Fibroblast of lung (primary cell): ENCODE measurements around the gene ADGRV1. TPM values are rescaled to one million over a fixed set of nuclear protein-coding genes. Genes with fewer than 3 reads are reported as not detected.

Experiments used
- DNase-seq, 2 donors: peaks; one replicate each; pipeline versions ENCODE4 v3.0.0 to v3.0.0-alpha.2; 2010; ENCODE audit warnings: low read depth in 2 of 2
- H2AFZ ChIP-seq: 2 replicates; pipeline ENCODE4 v1.5.1; 2012; ENCODE audit warnings: low read length, control low read depth, inconsistent platforms
- H3K27ac ChIP-seq: 2 replicates; pipeline ENCODE4 v1.5.1; 2011; ENCODE audit warnings: low read length, control low read depth; ENCODE audit not compliant: insufficient read depth
- H3K27me3 ChIP-seq: 2 replicates; pipeline ENCODE4 v1.5.1; 2011; ENCODE audit warnings: mild to moderate bottlenecking, low read length; ENCODE audit not compliant: control insufficient read depth, insufficient read depth
- H3K36me3 ChIP-seq: 2 replicates; pipeline ENCODE4 v1.5.1; 2011; ENCODE audit warnings: low read length; ENCODE audit not compliant: control insufficient read depth, insufficient read depth
- H3K4me1 ChIP-seq: 2 replicates; pipeline ENCODE4 v1.5.1; 2011; ENCODE audit warnings: low read length; ENCODE audit not compliant: control insufficient read depth, insufficient read depth; ENCODE audit errors: extremely low read depth
- H3K4me2 ChIP-seq: 2 replicates; pipeline ENCODE4 v1.5.1; 2011; ENCODE audit warnings: low read length, control low read depth; ENCODE audit not compliant: insufficient read depth; ENCODE audit errors: extremely low read depth
- H3K4me3 ChIP-seq, 4 experiments: fragments of 200-600 bp in 1 of 4; sonication (generic) in 1 of 4; replicated peaks in 1 of 4; 2 replicates each; pipeline ENCODE4 v1.5.1; 2011 to 2016; ENCODE audit warnings: low read length in 4 of 4, low read depth in 3 of 4, mild to moderate bottlenecking in 3 of 4, control low read depth in 2 of 4, inconsistent platforms in 1 of 4, mixed read lengths in 1 of 4; ENCODE audit not compliant: insufficient read depth in 1 of 4; ENCODE audit errors: control extremely low read depth in 1 of 4
- H3K79me2 ChIP-seq: 2 replicates; pipeline ENCODE4 v1.5.1; 2012; ENCODE audit warnings: mild to moderate bottlenecking, low read length, inconsistent platforms; ENCODE audit not compliant: control insufficient read depth, insufficient read depth
- H3K9ac ChIP-seq: 2 replicates; pipeline ENCODE4 v1.5.1; 2011; ENCODE audit warnings: mild to moderate bottlenecking, low read length, control low read depth; ENCODE audit not compliant: insufficient read depth
- H3K9me3 ChIP-seq: 2 replicates; pipeline ENCODE4 v1.5.1; 2012; ENCODE audit warnings: low read depth, low read length; ENCODE audit not compliant: control insufficient read depth, insufficient read depth
- H4K20me1 ChIP-seq: 2 replicates; pipeline ENCODE4 v1.5.1; 2011; ENCODE audit warnings: low read length; ENCODE audit not compliant: control insufficient read depth, insufficient read depth; ENCODE audit errors: extremely low read depth
- CTCF ChIP-seq, 2 donors: IDR thresholded peaks in 1 of 2; conservative IDR thresholded peaks in 1 of 2; 1 replicate in 1 of 2; 2 replicates in 1 of 2; pipeline ENCODE4 v1.5.1; 2011 to 2012; ENCODE audit warnings: low read length in 2 of 2, control low read depth in 1 of 2, inconsistent platforms in 1 of 2, low read depth in 1 of 2, mild to moderate bottlenecking in 1 of 2
- EZH2 ChIP-seq: IDR thresholded peaks from 2 replicates; pipeline ENCODE4 v1.5.1; 2012; ENCODE audit warnings: low read length, control low read depth, mild to moderate bottlenecking; ENCODE audit errors: missing control alignments
- polyA plus RNA-seq, 2 donors: library from polyadenylated mRNA; depleted of rRNA in 1 of 2; stranded (reverse) in 1 of 2; unstranded in 1 of 2; fragments of >200 nt; gene quantifications; 2 replicates each; pipeline ENCODE4 v1.2.1, GENCODE V29; 2011 to 2012; ENCODE audit warnings: missing spikeins in 1 of 2
- total RNA-seq: library from RNA; depleted of rRNA; stranded (reverse); fragments of >200 nt; gene quantifications from 2 replicates; pipeline ENCODE4 v1.2.1, GENCODE V29; 2014

The ADGRV1 gene
- total and polyA plus RNA-seq, 2 donors (not counting 1 experiment from before 2014, with no cell fraction given): 0.15 to 0.17 TPM

- no peaks in the 10 kb centered on the region for H3K9me3 ChIP-seq
These were observed 84.2 kb downstream of the ADGRV1 start for GRCh38 chr5:90642706-90643229.

GRCh38 chr5:90644132-90644531 is 85.5 kb downstream of the ADGRV1 start:
- Histone ChIP-seq H3K27me3 (no peaks in the 10 kb centered on the region), H3K4me2 (no peak overlapping the region), H3K9me3 (no peaks in the 10 kb centered on the region), H3K9ac (no peak overlapping the region), H4K20me1 (no peaks in the 10 kb centered on the region), H2AFZ (no peak overlapping the region), H3K4me1 (no peaks in the 10 kb centered on the region), H3K79me2 (no peaks in the 10 kb centered on the region), H3K27ac (no peak overlapping the region), H3K36me3 (no peaks in the 10 kb centered on the region), H3K4me3 (no peak overlapping the region)
- TF ChIP-seq EZH2 (no peak), CTCF (conservative IDR thresholded peaks at IDR 0.05 in 1 of 2, IDR thresholded peaks at IDR 0.05 in 1 of 2; ENCODE audit: low read depth in 1 of 2, low read length in 2 of 2) (no peak)
- no peak for DNase-seq

More at GRCh38 chr5:90642706-90643229, 84.2 kb downstream of the ADGRV1 start:
- Histone ChIP-seq H3K4me3 (no peak overlapping the region), H3K27ac (no peak overlapping the region), H4K20me1 (no peaks in the 10 kb centered on the region), H3K9ac (no peak overlapping the region), H3K4me1 (no peaks in the 10 kb centered on the region), H2AFZ (no peak overlapping the region), H3K4me2 (no peak overlapping the region), H3K79me2 (no peaks in the 10 kb centered on the region), H3K36me3 (no peaks in the 10 kb centered on the region), H3K27me3 (no peaks in the 10 kb centered on the region)
- no peak for DNase-seq
- TF ChIP-seq CTCF (conservative IDR thresholded peaks at IDR 0.05 in 1 of 2, IDR thresholded peaks at IDR 0.05 in 1 of 2; ENCODE audit: low read depth in 1 of 2, low read length in 2 of 2) (no peak), EZH2 (no peak)

GRCh38 chr5:90645024-90645610 is 86.5 kb downstream of the ADGRV1 start:
- Histone ChIP-seq H3K4me3 (no peak overlapping the region), H3K4me2 (no peak overlapping the region), H3K4me1 (no peaks in the 10 kb centered on the region), H3K36me3 (no peaks in the 10 kb centered on the region), H2AFZ (no peak overlapping the region), H3K9me3 (no peaks in the 10 kb centered on the region), H3K79me2 (no peaks in the 10 kb centered on the region), H3K27me3 (no peaks in the 10 kb centered on the region), H3K9ac (no peak overlapping the region), H4K20me1 (no peaks in the 10 kb centered on the region), H3K27ac (no peak overlapping the region)
- TF ChIP-seq EZH2 (no peak), CTCF (conservative IDR thresholded peaks at IDR 0.05 in 1 of 2, IDR thresholded peaks at IDR 0.05 in 1 of 2; ENCODE audit: low read depth in 1 of 2, low read length in 2 of 2) (no peak)
- DNase-seq: peak in 1 of 2 donors; percentile 47
